ENCODE measurements around the gene HDLBP.

The HDLBP gene

DNA sequence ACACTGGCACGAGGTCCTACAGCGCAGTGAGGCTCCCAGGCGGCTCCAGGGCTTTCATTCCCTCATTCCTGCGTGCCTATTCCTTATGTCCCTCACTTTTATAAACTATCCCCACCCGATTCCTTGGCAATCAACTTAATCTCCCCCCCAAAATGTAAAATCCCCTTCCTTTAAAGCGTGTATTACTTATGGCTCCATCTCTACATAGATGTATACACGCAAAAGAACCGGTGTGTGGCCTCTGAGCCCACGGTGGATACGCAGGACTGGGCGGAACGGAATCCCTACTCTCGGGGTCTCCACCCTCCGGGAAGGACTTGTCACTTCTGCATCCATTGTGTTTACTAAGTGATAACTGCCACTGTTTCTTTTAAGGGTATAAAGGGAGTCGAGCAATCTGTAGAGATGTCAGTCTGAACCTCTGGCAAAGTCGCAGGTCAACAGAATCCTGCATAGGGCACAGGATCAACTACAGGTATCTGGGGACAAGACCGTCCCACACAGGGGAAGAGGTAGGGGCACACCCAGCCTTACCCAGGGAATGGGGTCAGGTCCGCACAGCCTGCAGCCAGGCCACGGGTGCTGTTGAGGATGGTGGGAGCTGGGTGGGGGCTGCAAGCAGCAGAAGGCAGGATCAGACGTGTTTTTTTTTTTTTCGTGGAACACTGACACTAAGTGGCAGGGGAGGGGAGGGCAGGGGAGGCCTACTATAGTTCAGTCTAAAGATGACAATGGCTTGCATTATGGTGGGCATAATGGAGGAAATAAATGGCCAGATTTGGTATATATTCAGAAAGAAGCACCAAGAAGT, 42.1 kb downstream of the HDLBP start:
- FAIRE-seq = no peak

GRCh38 chr2:241272303-241273209, 42.9 kb downstream of the HDLBP start:
- no peak for FAIRE-seq

- no peak for FAIRE-seq
These were observed 43.7 kb downstream of the HDLBP start for GRCh38 chr2:241271706-241272302.

DNA sequence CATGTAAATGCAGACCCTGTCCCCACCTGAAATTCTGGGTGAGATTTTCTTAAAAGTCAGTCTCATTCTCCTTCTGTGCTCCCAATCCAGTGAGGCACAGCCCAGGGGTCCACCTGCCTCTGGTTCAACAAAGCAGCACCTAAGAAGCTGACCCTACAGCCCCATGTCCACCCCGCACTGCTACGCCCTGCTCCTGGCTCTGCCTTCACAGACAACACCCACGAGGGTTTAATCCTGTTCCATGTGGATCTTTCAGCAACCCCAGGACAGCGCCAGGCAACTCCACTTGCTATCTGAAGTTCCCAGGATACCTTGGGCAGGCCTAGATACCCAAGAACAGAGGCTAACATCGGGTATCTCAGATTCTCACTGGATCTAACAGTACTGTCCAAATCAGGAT, 44.9 kb downstream of the HDLBP start:
- no peak for FAIRE-seq

DNA sequence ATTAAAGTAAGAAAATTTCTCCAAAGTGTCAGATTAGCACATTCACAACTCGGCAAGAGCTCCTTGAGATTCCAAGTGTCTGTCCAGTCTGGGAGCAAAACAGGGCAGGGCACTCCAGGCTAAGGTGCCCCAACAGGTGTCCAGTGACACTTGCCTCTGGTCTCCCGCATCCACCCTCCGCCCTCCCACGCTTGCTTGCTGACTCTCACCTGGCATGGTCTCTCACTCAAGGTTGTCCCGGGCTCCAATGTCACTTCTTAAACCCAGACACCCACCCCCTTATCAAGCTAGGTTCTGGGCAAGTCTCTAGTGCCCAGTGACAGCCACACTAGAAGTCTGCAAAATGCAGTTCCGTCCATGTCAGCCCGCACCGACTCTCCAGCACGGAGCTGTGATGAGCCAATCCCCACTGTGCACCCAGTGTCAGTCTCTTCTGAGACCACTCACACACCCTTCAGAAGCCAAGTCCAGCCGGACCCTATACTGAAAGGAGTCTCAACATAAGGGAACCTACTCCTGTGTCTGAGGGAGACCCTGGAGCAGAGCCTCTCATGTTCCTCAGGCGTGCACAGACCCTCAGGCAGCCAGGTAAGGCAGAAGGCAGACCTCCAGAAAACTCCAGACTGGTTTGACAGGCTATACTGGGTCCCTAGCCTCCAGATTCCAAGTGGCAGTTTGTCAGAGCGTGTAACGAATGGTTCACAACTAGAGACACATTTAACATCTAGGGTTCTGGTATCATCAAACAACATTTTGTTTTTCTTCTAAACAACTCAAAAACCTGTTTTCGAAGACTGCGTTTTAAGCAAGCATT, 45.6 kb downstream of the HDLBP start:
- FAIRE-seq = no peak

- FAIRE-seq = no peak
These were observed 46.6 kb downstream of the HDLBP start for GRCh38 chr2:241268716-241269445.

DNA sequence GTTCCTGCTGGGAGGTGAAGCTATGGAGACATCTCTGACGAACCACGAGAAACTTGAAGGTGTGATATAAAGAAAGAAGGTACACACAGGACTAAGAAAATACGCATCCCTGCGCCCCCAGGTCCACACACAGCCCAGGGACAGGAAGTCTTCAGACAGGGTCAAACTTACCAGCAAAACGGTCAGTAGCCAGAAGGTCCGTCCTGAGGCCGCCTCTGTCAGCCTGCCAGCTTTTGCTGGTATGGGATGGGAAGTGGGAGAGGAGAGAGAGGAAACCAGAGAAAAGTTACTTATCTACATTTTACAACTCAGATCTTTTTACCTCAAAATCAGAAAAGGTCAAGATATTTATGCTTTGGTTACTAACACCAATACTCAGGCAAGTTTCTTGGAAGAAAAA, 47.2 kb downstream of the HDLBP start:
- FAIRE-seq = no peak

- no peak for FAIRE-seq
These were observed 48.0 kb downstream of the HDLBP start for GRCh38 chr2:241267249-241268067.

DNA sequence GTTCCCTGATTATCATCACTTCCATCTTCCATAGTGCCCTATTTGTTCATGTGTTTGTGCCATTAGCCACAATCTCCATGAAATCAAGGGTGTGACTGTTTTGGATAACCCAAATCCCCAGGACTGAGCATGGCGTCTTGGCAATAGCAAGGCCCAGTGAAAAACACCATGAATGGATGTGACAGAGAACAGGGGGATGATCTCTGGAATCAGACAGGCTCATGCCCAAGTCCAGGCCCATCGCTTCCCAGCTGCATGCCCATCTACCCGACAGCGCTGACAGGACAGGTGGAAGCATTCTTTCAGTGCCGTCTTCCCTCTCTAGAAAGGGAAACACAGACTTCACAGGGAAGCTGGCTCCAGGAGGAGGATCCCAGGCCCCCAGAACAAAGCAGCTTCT, 50.0 kb downstream of the HDLBP start:
- no peak for FAIRE-seq

GRCh38 chr2:241263061-241263460, 52.4 kb downstream of the HDLBP start:
- no peak for FAIRE-seq

DNA sequence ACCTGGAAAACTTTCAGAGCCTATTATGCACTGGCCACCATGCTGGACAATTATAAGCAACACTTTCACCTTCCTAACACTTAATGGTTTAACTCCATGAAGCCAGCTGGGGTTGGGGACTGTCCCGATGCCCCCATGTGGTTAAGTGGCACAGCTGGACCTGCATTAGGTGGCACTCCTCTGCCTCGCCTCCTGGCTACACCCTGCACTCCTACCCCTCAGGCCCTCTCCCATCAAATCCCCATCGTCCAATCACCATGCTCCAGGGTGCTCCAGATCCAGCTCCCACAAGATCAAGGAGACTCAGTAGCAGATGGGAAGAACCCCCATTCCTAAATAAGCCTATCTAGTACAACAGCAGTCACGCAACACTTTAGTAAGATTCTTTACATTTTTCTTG, 53.8 kb downstream of the HDLBP start:
- FAIRE-seq = no peak

DNA sequence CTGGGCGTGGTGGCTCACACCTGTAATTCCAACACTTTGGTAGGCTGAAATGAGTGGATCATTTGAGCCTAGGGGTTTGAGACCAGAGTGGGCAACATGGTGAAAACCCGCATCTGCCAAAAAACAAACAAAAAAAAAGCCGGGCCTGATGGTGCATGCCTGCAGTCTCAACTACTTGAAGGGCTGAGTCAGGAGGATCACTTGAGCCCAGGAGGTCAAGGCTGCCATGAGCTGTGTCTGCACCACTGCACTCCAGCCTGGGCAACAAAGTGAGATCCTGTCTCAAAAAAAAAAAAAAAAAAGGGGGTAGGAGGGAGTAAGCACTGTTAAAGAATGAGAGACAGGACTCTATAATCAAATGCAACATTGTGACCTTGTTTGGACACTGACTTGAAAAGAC, 54.6 kb downstream of the HDLBP start:
- no peak for FAIRE-seq

DNA sequence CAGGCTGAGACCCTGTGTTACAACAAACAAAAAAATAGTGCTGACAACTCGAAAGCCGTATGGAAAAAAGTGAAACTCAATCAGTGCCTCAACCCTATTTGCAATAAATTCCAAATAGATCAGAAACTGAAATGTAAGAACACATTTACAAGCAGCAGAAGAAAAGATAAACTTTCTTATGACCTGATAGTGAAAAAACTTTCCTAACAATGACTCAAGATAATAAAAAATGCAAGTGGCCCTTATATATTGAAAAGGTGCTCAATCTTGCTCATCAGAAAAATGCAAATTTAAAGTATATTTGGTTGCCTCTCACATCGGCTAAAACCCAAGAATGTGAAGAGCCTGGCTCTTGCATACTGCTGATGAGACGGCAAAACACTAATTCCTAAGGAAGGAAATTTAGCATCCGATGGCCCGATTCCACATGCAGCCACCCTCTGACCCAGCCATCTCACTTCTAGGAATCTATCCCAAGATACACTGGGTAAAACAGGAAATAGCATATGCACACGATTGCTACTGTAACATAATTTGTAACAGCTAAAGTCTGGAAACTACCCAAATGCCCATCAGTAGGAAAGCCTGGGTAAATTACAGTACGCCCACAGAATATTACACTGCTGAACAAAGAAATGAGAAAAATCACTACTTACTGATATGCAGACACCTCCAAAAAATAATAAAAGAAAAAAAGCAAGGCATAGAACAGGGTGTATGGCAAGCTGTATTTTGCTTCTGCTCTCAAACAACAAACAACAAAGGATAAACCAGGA, 56.8 kb downstream of the HDLBP start:
- no peak for FAIRE-seq

DNA sequence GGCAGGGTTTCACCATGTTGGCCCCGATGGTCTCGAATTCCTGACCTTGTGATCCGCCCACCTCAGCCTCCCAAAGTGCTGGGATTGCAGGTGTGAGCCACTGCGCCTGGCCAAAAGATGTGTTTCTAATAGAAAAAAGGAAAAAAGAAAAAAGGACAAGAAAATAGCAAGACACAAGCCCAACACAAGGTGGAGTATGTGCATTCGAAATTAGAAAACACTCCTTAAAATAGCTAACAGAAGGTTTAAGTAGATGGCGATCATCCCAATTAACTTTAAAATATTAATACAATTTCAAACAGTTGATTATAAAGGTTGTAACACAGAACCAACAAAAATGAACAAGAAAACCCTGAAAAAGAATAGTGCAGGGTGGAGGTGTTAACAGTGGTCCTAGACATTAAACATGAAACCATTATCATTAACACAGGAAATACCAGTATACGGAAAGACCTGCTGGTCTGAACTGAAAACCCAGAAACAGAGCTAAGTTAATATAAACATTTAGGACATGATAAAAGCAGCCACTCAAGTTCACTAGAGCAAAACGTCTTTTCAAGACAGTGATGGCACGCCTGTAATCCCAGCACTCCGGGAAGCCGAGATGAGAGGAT, 57.9 kb downstream of the HDLBP start:
- no peak for FAIRE-seq

GRCh38 chr2:241256168-241256545, 59.3 kb downstream of the HDLBP start:
- no peak for FAIRE-seq

GRCh38 chr2:241255542-241256167, 59.8 kb downstream of the HDLBP start:
- FAIRE-seq = no peak

DNA sequence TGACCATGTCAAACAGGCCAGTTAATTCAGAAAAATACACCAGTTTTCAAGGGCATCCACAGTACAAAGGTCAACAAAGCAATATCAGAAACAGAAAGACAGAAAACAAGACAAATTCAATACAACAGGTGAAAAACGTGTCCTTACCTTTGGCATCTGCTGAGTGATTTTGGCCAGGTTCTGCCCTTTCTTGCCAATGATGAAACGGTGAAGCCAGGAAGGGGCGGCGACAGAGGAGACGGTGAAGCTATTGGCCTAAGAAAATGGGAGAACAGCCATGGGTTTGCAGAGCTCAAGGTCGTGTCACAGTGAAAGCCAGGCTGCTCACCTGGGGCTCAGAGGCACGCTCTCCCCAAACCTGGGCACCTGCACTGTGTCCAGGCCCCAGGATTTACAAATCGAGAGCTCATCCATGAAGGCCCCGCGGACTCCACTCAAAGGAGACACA, 60.5 kb downstream of the HDLBP start:
- FAIRE-seq = no peak

DNA sequence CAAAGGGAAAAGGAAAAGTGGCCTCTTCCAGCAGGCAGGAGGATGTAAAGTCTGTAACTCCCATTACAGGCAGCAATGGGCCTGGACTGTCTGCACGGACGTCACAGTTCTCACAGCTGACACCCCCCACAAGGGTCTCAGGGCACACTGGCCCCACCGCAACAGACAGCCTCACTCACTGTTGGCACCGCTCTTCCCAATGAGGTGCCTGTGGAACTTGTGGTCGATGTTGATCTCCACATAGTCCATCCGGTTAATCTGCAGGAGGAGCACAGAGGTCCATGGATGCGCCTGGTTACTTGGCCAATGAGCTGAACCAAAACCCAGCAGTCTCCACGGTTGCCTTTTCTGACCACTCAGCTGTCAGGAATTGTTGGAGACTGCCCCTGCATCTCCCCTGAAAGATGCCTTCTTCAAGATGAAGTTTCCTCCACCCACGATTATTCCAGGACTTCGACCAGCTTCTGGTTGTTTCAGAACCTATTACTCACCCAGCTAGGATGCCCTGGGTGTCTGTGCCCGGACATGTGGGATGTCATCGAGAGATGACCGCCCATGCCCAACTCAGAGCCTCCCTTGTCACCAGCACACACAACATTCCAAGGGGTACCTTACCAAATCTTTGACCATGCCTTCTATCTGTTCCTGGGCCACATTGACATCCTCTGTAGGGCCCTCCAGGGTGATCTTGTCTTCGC, 62.5 kb downstream of the HDLBP start:
- no peak for FAIRE-seq

- no peak for FAIRE-seq
These were observed 65.8 kb downstream of the HDLBP start for GRCh38 chr2:241249654-241250053.

All from G401.6 (cell line).